OCI-LY7 (cell line): ENCODE results near the gene CAB39.

Experiments used
- CTCF ChIP-seq: fragments of 200-600 bp; sonication (generic); conservative IDR thresholded peaks from 2 replicates; pipeline ENCODE4 v1.5.1; 2014; ENCODE audit warnings: mild to moderate bottlenecking, antibody characterized with exemption, low read length, moderate library complexity, mixed read lengths
- EZH2phosphoT487 ChIP-seq: fragments of 200-600 bp; sonication (generic); IDR thresholded peaks from 2 replicates; pipeline ENCODE4 v1.6.1; 2018; ENCODE audit warnings: low read depth, borderline replicate concordance, mild to moderate bottlenecking, mixed run types, antibody characterized with exemption, low read length, moderate library complexity, mixed read lengths

- TF ChIP-seq CTCF: no peak
- TF ChIP-seq EZH2phosphoT487: no peak
Observed at GRCh38 chr2:230829293-230829692, 116.7 kb downstream of the CAB39 start.
